GM06990 (cell line): ENCODE data around the gene EEF2KMT.

ENCODE experiments used
- DNase-seq: peaks from one replicate; pipeline ENCODE4 v3.0.0-alpha.2; 2011; ENCODE audit not compliant: insufficient read length; ENCODE audit errors: extremely low read depth
- H3K27me3 ChIP-seq: replicated peaks from 2 replicates; pipeline ENCODE4 v1.6.0; 2011; ENCODE audit warnings: low read length; ENCODE audit not compliant: control insufficient read depth, insufficient read depth
- H3K36me3 ChIP-seq: 2 replicates; pipeline ENCODE4 v1.5.1; 2011; ENCODE audit warnings: low read length; ENCODE audit not compliant: control insufficient read depth, insufficient read depth
- H3K4me3 ChIP-seq: replicated peaks from 2 replicates; pipeline ENCODE4 v1.5.1; 2011; ENCODE audit warnings: low read depth, mild to moderate bottlenecking, control low read depth, low read length
- CTCF ChIP-seq: IDR thresholded peaks from 2 replicates; pipeline ENCODE4 v1.5.1; 2011; ENCODE audit warnings: low read length, control low read depth, mild to moderate bottlenecking, inconsistent platforms; ENCODE audit not compliant: insufficient read depth, poor library complexity, severe bottlenecking

The EEF2KMT gene

DNA sequence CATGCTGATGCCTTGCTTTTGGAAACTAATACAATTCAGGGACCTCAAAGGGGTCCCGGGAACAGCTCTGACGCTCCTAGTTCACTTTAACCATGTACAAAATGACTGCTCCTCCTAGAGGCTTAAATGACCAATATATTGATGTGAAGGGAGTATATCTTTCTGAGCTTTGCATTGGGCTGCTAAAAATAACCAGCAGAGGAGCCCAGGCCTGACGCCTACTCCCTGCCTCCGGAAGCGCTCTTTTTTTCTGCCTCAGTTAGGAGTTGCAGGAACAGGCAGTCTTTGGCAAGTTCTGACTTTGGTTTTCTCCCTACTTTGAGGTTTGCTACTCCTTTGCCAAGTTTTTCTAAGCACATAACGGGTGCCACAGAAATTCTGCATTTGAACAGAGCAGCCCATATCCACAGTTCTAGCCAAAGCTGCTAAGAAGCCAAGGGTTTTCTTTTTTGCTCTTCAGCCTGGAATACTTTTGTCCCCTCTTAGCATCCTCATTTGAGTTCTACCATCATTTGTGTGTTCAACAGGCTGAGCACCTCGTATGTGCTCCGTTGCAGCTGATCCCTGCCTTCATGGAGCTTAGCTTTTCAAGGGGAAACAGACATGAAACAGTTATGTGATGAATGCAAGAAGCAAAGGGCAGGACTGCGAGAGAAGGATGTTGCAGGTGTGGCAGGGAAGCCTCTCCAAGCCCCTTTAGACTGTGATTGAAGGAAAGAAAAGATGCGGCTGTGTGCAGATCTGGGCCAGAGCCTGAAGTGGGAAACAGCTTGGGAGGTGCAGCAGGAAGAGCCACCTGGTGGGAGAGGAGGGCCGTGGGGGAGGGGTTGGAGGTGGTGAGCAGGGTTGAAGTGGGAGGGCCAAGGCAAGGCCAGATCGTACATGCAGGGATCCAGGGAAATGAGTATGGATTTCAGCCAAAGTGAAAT is 61.1 kb downstream of the EEF2KMT start:
- H3K4me3 ChIP-seq, result no peak overlapping the region
- no peak for TF ChIP-seq CTCF
- no peaks in the 10 kb centered on the region for H3K36me3 ChIP-seq
- DNase-seq, result no peak
- H3K27me3 ChIP-seq, result no peaks in the 10 kb centered on the region

DNA sequence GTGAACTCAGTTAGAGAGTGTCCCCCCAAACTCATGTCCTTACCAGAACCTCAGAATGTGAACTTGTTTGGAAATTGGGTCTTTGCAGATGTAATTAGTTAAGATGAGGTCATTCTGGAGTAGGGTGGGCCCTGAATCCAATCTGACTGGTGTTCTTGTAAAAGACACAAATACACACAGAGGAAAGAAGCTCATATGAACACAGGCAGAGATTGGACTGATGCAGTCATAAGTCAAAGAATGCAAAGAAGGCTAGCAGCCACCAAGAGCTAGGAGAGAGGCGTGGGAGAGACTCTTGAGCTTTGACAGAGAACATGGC is 61.7 kb downstream of the EEF2KMT start:
- no peaks in the 10 kb centered on the region for H3K27me3 ChIP-seq
- TF ChIP-seq CTCF, result no peak
- no peak for DNase-seq

More for the DNA sequence above, 61.7 kb downstream of the EEF2KMT start:
- no peaks in the 10 kb centered on the region for H3K36me3 ChIP-seq
- H3K4me3 ChIP-seq, result no peak overlapping the region
